Calu3 (cell line): Measurements from ENCODE around the gene ALDH2. TPM values are rescaled to one million over a fixed set of nuclear protein-coding genes. Genes with fewer than 3 reads are reported as not detected.

Source experiments
- BruUV-seq: library from RNA; stranded (reverse); fragments of 400-500 nt; replicated peaks from 2 replicates; lab custom pipeline; 2021; lab: Mats Ljungman, UMichigan
- CTCF ChIA-PET: fragments of 300-600 bp; sonication (Branson Sonifier 250); formaldehyde crosslinking; loops from one replicate; lab custom pipeline; 2022; ENCODE audit warnings: antibody characterized with exemption; lab: Charles Lee
- DNase-seq: peaks from one replicate; pipeline ENCODE4 v3.0.0; 2022
- H3K27ac Mint-ChIP-seq: one replicate; pipeline ENCODE4 v1.8.0; 2022; ENCODE audit warnings: mixed read lengths; ENCODE audit not compliant: unreplicated experiment
- H3K27me3 Mint-ChIP-seq: one replicate; pipeline ENCODE4 v1.8.0; 2022; ENCODE audit warnings: mixed read lengths; ENCODE audit not compliant: unreplicated experiment
- H3K36me3 Mint-ChIP-seq: one replicate; pipeline ENCODE4 v1.8.0; 2022; ENCODE audit warnings: mild to moderate bottlenecking, moderate library complexity, mixed read lengths; ENCODE audit not compliant: insufficient read depth, unreplicated experiment
- H3K4me1 Mint-ChIP-seq: one replicate; pipeline ENCODE4 v1.8.0; 2022; ENCODE audit warnings: mild to moderate bottlenecking, low read depth, mixed read lengths; ENCODE audit not compliant: unreplicated experiment
- H3K4me3 Mint-ChIP-seq: one replicate; pipeline ENCODE4 v1.8.0; 2022; ENCODE audit warnings: mild to moderate bottlenecking, low read depth, moderate library complexity, mixed read lengths; ENCODE audit not compliant: unreplicated experiment
- H3K9me3 Mint-ChIP-seq: one replicate; pipeline ENCODE4 v1.8.0; 2022; ENCODE audit warnings: low read depth, mixed read lengths; ENCODE audit not compliant: unreplicated experiment
- intact Hi-C: fragments of 100-400 bp; cut with micrococcal nuclease; formaldehyde crosslinking; loops from one replicate; pipeline ENCODE4 v1.10.0; 2022; ENCODE audit not compliant: unreplicated experiment
- total RNA-seq: library from RNA; stranded (reverse); gene quantifications from 2 replicates; pipeline ENCODE4 v1.2.3, GENCODE V29; 2022
- TF ChIP-seq, protein P1 (sequence below): fragments of 200-600 bp; IDR thresholded peaks from one replicate; pipeline ENCODE4 v1.8.0; 2022; ENCODE audit warnings: antibody characterized with exemption; ENCODE audit not compliant: unreplicated experiment

Gene ALDH2
- total RNA-seq, 1 experiment from 2014 or later: 152 TPM

DNA sequence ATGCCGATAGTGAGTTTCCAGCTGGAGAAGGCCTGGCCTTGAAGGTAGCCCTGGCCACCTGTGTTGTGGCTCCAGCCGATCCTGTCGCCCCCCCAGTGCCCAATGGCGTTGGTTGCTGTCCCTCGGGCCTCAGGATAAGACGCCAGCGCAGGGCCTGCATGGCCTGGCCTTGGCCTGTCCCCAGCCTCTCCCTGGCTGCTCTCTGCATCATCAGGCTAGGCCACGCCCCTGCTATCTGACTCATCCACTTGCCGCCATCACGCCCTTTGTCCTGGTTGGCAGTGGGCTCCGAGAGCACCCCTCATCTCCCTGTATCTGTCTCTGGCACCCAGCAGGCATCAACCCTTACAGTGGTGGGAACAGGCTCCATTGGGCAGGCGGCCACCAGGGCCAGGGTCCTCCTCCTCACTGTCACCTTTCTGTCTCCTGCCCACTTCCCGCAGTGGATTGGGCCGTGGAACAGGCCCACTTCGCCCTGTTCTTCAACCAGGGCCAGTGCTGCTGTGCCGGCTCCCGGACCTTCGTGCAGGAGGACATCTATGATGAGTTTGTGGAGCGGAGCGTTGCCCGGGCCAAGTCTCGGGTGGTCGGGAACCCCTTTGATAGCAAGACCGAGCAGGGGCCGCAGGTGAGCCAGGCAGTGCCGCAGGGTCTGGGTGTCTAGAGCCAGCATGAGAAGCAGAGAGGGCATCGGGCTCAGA is 25.6 kb downstream of the ALDH2 start:
- intact Hi-C loops: no loop called here
- no peak overlapping the region for H3K27ac Mint-ChIP-seq
- H3K36me3 Mint-ChIP-seq: peaks cover 42% of the 10 kb centered on the region
- H3K4me3 Mint-ChIP-seq: no peak overlapping the region
- H3K27me3 Mint-ChIP-seq: no peaks in the 10 kb centered on the region
- CTCF ChIA-PET: interaction anchor here (0.6 kb wide), 1 partner anchor 340 kb away, joined by 3 read pairs; no protein-coding TSS in a partner anchor
- no peak for DNase-seq
- no peaks in the 10 kb centered on the region for H3K4me1 Mint-ChIP-seq
- TF ChIP-seq, protein P1, sequence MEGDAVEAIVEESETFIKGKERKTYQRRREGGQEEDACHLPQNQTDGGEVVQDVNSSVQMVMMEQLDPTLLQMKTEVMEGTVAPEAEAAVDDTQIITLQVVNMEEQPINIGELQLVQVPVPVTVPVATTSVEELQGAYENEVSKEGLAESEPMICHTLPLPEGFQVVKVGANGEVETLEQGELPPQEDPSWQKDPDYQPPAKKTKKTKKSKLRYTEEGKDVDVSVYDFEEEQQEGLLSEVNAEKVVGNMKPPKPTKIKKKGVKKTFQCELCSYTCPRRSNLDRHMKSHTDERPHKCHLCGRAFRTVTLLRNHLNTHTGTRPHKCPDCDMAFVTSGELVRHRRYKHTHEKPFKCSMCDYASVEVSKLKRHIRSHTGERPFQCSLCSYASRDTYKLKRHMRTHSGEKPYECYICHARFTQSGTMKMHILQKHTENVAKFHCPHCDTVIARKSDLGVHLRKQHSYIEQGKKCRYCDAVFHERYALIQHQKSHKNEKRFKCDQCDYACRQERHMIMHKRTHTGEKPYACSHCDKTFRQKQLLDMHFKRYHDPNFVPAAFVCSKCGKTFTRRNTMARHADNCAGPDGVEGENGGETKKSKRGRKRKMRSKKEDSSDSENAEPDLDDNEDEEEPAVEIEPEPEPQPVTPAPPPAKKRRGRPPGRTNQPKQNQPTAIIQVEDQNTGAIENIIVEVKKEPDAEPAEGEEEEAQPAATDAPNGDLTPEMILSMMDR: no peak
- no TSS peak for BruUV-seq
- H3K9me3 Mint-ChIP-seq: no peaks in the 10 kb centered on the region

DNA sequence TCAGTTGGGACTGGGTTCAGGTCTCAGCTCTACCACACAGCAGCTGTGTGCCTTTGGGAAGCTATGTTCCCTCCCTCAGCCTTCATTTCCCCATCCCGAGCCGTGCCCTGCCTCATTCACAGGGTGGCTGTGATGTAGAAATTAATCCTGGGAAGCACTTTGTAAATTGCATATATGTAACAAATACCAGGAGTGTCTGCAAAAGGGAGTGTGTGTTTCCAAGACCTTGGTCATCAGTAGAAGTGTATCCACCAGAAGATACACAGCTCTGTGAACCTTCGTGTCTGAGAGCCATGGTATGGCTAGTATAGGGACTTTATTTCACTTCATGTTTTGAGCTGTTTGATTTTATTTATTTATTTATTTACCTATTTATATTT is 26.1 kb downstream of the ALDH2 start:
- no peaks in the 10 kb centered on the region for H3K27me3 Mint-ChIP-seq
- intact Hi-C loops: no loop called here
- no peak overlapping the region for H3K4me3 Mint-ChIP-seq
- TF ChIP-seq, protein P1: no peak
- H3K36me3 Mint-ChIP-seq: peaks cover 44% of the 10 kb centered on the region
- no peak for DNase-seq
- no TSS peak for BruUV-seq
- H3K4me1 Mint-ChIP-seq: no peaks in the 10 kb centered on the region
- CTCF ChIA-PET: interaction anchor here (0.5 kb wide), 1 partner anchor 137 kb away, joined by 6 read pairs; no protein-coding TSS in a partner anchor
- H3K27ac Mint-ChIP-seq: no peak overlapping the region
- no peaks in the 10 kb centered on the region for H3K9me3 Mint-ChIP-seq

- CTCF ChIA-PET: no interaction called here
- Mint-ChIP-seq H3K4me1 (no peaks in the 10 kb centered on the region), H3K27ac (no peak overlapping the region), H3K4me3 (no peak overlapping the region), H3K9me3 (no peaks in the 10 kb centered on the region), H3K27me3 (no peaks in the 10 kb centered on the region), H3K36me3 (peaks cover 47% of the 10 kb centered on the region)
- intact Hi-C loops: no loop called here
- TF ChIP-seq, protein P1: no peak
- BruUV-seq: no TSS peak
- DNase-seq: no peak
Measured at GRCh38 chr12:111798182-111798581, 31.4 kb downstream of the ALDH2 start.

GRCh38 chr12:111799758-111800157 is 33.0 kb downstream of the ALDH2 start:
- intact Hi-C loops: no loop called here
- H3K9me3 Mint-ChIP-seq: no peaks in the 10 kb centered on the region
- no peak overlapping the region for H3K27ac Mint-ChIP-seq
- peaks cover 49% of the 10 kb centered on the region for H3K36me3 Mint-ChIP-seq
- CTCF ChIA-PET: interaction anchor here (1.6 kb wide), 1 partner anchor 13 kb away, joined by 7 read pairs; no protein-coding TSS in a partner anchor
- TF ChIP-seq, protein P1: no peak
- H3K4me1 Mint-ChIP-seq: no peaks in the 10 kb centered on the region
- no peak for DNase-seq
- BruUV-seq: no TSS peak
- no peak overlapping the region for H3K4me3 Mint-ChIP-seq
- no peaks in the 10 kb centered on the region for H3K27me3 Mint-ChIP-seq
